Measurements from ENCODE around the gene SYCN. TPM values are rescaled to one million over a fixed set of nuclear protein-coding genes. Genes with fewer than 3 reads are reported as not detected.

The SYCN gene
- total and polyA plus RNA-seq, 2 donors (not counting 1 experiment from before 2014, with no cell fraction given), result not detected

DNA sequence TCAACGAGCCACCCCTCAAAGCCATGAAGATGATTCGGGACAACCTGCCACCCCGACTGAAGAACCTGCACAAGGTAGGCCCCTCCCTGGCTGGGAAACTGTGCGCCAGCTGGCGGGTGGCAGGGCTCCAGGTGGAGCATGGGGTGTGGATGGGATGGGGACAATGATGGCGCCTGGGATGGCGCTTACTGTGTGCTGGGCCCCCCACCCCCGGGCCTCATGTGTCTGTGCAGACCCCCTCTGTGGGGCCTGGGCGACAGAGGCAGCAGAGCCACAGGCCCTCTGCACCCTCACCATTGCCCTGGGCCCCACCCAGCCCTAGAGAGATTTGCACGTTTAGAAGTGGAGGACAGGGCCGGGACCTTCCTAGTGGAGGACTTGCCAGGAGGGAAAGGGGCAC is 26.3 kb downstream of the SYCN start:
- Histone ChIP-seq H3K27me3 (replicated peaks in 1 of 4; ENCODE audit: control extremely low read depth in 1 of 4, control insufficient read depth in 3 of 4, insufficient read depth in 4 of 4, low read length in 3 of 4) (no peaks in the 10 kb centered on the region), H2AFZ (ENCODE audit: insufficient read depth, low read depth, low read length, poor library complexity, severe bottlenecking) (no peak overlapping the region), H3K4me1 (ENCODE audit: control insufficient read depth in 2 of 2, insufficient read depth in 2 of 2, low read length in 2 of 2) (no peaks in the 10 kb centered on the region), H3K27ac (ENCODE audit: low read length in 2 of 2) (no peak overlapping the region), H4K20me1 (ENCODE audit: control insufficient read depth, insufficient read depth, low read length, poor library complexity, severe bottlenecking) (no peaks in the 10 kb centered on the region), H3K9ac (ENCODE audit: low read length) (no peak overlapping the region), H3K4me3 (ENCODE audit: control extremely low read depth in 1 of 5, extremely low read depth in 1 of 5, insufficient read depth in 1 of 5, low read depth in 2 of 5, low read length in 4 of 5) (no peak overlapping the region), H3K9me3 (ENCODE audit: control extremely low read depth in 1 of 3, control insufficient read depth in 2 of 3, insufficient read depth in 1 of 3, low read length in 2 of 3) (no peaks in the 10 kb centered on the region), H3K36me3 (replicated peaks in 1 of 2; ENCODE audit: control extremely low read depth in 1 of 2, control insufficient read depth in 1 of 2, extremely low read depth in 1 of 2, insufficient read depth in 2 of 2, low read length in 1 of 2) (peaks cover 0 to 11% of the 10 kb centered on the region in 2 experiments), H3K4me2 (replicated peaks; ENCODE audit: low read depth, low read length, poor library complexity, severe bottlenecking) (no peak overlapping the region), H3K79me2 (ENCODE audit: control insufficient read depth, insufficient read depth, low read length) (no peaks in the 10 kb centered on the region)
- intact Hi-C loops (cut with micrococcal nuclease), result no loop called here
- H3K27me3 Mint-ChIP-seq, result no peaks in the 10 kb centered on the region
- WGBS (ENCODE audit: insufficient coverage), result 94% methylated on average over 6 of the region's 11 CpGs
- POLR2A ChIA-PET, result no interaction called here
- H3K4me1 Mint-ChIP-seq, result no peaks in the 10 kb centered on the region
- no peak overlapping the region for H3K4me3 Mint-ChIP-seq
- no peak overlapping the region for H3K27ac Mint-ChIP-seq
- CTCF ChIA-PET, result no interaction called here
- no peaks in the 10 kb centered on the region for H3K9me3 Mint-ChIP-seq (ENCODE audit: insufficient read depth)
- DNase-seq (no peak), ATAC-seq (ENCODE audit: low read depth) (no peak)
- no peak for TF ChIP-seq EZH2 (IDR thresholded peaks at IDR 0.05; ENCODE audit: borderline replicate concordance, insufficient read depth, low read depth, low read length, poor library complexity, severe bottlenecking)
- TF ChIP-seq, protein P1, sequence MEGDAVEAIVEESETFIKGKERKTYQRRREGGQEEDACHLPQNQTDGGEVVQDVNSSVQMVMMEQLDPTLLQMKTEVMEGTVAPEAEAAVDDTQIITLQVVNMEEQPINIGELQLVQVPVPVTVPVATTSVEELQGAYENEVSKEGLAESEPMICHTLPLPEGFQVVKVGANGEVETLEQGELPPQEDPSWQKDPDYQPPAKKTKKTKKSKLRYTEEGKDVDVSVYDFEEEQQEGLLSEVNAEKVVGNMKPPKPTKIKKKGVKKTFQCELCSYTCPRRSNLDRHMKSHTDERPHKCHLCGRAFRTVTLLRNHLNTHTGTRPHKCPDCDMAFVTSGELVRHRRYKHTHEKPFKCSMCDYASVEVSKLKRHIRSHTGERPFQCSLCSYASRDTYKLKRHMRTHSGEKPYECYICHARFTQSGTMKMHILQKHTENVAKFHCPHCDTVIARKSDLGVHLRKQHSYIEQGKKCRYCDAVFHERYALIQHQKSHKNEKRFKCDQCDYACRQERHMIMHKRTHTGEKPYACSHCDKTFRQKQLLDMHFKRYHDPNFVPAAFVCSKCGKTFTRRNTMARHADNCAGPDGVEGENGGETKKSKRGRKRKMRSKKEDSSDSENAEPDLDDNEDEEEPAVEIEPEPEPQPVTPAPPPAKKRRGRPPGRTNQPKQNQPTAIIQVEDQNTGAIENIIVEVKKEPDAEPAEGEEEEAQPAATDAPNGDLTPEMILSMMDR (IDR thresholded peaks at IDR 0.05), result no peak

DNA sequence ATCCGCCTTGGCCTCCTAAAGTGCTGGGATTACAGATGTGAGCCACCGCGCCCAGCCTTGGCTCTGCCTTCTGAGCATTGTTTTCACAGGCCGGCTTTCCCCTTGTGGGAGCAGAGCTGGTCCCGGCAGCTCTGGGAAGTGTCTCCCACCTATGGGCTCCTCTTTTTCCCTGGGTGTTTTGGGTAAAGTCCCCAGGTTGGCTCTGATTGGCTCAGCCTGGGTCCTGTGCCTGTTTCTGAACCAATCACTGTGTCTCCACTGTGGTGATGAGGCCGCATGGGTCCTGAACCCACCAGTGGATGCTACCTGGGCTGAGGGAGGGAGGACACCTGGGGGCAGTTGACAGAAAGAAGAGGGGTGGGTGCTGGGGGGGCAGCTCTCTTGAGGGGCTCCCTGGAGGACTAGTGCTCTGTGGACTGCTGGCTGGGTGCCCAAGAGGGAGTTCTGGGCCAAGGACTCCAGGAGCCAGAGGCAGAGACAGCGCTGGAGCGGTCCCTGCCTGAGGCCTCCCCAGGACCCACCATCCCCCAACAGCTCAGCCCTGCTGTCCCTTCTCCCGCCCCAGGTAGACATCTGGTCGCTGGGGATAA is 26.9 kb downstream of the SYCN start:
- H3K4me3 Mint-ChIP-seq, result no peak overlapping the region
- no peak overlapping the region for H3K9ac ChIP-seq (ENCODE audit: low read length)
- no peaks in the 10 kb centered on the region for H3K27me3 Mint-ChIP-seq
- no peak overlapping the region for H2AFZ ChIP-seq (ENCODE audit: insufficient read depth, low read depth, low read length, poor library complexity, severe bottlenecking)
- no peak overlapping the region for H3K4me3 ChIP-seq (ENCODE audit: control extremely low read depth in 1 of 5, extremely low read depth in 1 of 5, insufficient read depth in 1 of 5, low read depth in 2 of 5, low read length in 4 of 5)
- no peaks in the 10 kb centered on the region for H3K27me3 ChIP-seq (replicated peaks in 1 of 4; ENCODE audit: control extremely low read depth in 1 of 4, control insufficient read depth in 3 of 4, insufficient read depth in 4 of 4, low read length in 3 of 4)
- no peaks in the 10 kb centered on the region for H3K9me3 ChIP-seq (ENCODE audit: control extremely low read depth in 1 of 3, control insufficient read depth in 2 of 3, insufficient read depth in 1 of 3, low read length in 2 of 3)
- H3K27ac ChIP-seq (ENCODE audit: low read length in 2 of 2), result no peak overlapping the region
- no peak for ATAC-seq (ENCODE audit: low read depth)
- CTCF ChIA-PET, result no interaction called here
- DNase-seq, result no peak
- H3K4me2 ChIP-seq (replicated peaks; ENCODE audit: low read depth, low read length, poor library complexity, severe bottlenecking), result no peak overlapping the region
- 99% methylated on average over 6 of the region's 10 CpGs for WGBS (ENCODE audit: insufficient coverage)
- no peaks in the 10 kb centered on the region for H3K4me1 Mint-ChIP-seq
- H3K79me2 ChIP-seq (ENCODE audit: control insufficient read depth, insufficient read depth, low read length), result no peaks in the 10 kb centered on the region
- intact Hi-C loops (cut with micrococcal nuclease), result no loop called here
- no peaks in the 10 kb centered on the region for H3K9me3 Mint-ChIP-seq (ENCODE audit: insufficient read depth)
- H3K4me1 ChIP-seq (ENCODE audit: control insufficient read depth in 2 of 2, insufficient read depth in 2 of 2, low read length in 2 of 2), result no peaks in the 10 kb centered on the region
- TF ChIP-seq, protein P1 (IDR thresholded peaks at IDR 0.05), result no peak
- TF ChIP-seq EZH2 (IDR thresholded peaks at IDR 0.05; ENCODE audit: borderline replicate concordance, insufficient read depth, low read depth, low read length, poor library complexity, severe bottlenecking), result no peak
- H3K36me3 ChIP-seq (replicated peaks in 1 of 2; ENCODE audit: control extremely low read depth in 1 of 2, control insufficient read depth in 1 of 2, extremely low read depth in 1 of 2, insufficient read depth in 2 of 2, low read length in 1 of 2), result peaks cover 0 to 15% of the 10 kb centered on the region in 2 experiments
- POLR2A ChIA-PET, result no interaction called here
- H4K20me1 ChIP-seq (ENCODE audit: control insufficient read depth, insufficient read depth, low read length, poor library complexity, severe bottlenecking), result no peaks in the 10 kb centered on the region
- H3K27ac Mint-ChIP-seq, result no peak overlapping the region
